Stimulated activated CD8-positive, alpha-beta memory T cell treated with anti-CD3 and anti-CD28 coated beads, Interleukin-12 subunit alpha, Interleukin-12 subunit beta, amount 100 ng/mL, for 1 hour (primary cell): ENCODE measurements around the gene CALHM1.
"Not testable (repeated sequence)": the region's sequence is repeated elsewhere in the genome, so short reads cannot be mapped to it uniquely, and the experiment has no call there.

Experiments used
- DNase-seq: peaks from one replicate; pipeline ENCODE4 v3.0.0-alpha.2; 2020; ENCODE audit warnings: low read depth

Gene CALHM1

DNA sequence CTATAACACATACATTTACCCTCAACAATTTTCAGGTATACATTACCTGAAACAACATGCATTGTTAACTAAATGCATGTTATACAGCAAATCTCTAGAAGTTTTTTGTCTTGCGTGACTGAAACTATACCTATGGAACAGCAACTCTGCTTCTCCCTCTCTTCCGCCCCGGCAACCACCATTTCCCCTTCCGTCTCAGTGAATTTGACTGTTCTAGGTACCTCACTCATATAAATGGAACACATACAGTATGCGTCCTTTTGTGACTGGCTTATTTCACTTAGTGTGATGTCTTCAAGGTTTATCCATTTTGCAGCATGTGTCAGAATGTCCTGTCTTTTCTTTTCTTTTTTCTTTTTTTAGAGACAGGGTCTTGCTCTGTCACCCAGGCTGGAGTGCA is 29.1 kb downstream of the CALHM1 start:
- DNase-seq = no peak

DNA sequence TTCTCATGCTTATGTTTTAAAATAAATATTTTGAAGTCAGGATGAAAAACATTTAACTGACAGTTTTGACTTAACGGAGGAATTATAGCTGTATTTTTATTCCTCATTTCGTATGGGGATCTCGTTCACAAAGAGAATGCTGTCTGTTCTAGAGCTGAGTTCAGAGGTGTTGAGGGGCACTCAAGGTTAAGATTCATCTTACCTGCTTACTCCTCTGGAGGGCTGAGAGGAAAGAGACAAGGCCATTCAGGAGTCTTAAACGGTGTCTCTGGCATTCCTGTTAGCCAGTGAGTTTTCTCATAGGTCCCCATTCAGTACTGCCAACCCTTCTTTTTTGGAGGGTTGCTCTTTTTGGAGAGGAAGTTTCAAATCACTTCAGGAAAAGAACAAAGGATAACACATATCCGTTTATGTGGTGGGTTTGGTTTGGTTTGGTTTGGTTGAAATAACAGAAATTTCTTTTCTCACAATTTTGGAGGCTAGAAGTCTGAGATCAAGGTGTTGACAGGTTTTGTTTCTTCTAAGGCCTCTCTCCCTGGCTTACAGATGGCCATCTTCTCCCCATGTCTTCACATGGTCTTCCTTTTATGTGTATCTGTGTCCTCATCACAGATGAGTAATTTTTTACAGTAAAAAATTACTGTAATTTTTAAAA is 29.6 kb downstream of the CALHM1 start:
- no peak for DNase-seq

DNA sequence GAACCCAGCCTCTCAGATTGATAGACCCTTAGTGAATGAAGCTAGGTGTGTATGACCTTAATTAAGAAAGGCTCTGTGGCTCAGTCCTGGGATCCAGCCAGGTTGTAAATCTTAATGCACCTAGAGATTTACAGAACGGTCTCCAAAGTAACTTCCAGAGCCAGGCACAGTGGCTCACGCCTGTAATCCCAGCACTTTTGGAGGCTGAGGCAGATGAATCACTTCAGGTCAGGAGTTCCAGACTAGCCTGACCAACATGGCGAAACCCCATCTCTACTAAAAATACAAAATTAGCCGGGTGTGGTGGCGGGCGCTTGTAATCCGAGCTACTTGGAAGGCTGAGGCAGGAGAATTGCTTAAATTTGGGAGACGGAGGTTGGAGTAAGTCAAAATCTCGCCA is 30.8 kb downstream of the CALHM1 start:
- no peak for DNase-seq

DNA sequence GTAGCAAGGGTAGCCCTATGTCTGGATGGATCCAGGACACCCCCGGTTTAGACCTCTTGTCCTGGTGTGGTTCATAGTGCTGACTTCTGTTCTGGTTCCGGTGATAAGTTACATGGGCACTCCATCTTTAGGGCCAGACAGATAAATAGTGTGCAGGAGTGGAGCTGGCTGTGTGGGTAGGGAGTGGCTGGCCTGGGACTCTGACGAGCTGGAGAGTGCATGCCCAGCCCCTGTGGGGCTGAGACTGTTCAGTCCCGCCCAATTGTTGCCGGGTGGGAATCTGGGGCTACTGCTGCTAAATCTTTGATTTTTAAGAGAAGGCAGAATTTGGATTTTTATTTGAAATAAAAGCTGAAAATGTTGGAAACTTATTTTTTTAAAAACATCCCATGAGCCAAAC is 35.0 kb downstream of the CALHM1 start:
- no peak for DNase-seq

DNA sequence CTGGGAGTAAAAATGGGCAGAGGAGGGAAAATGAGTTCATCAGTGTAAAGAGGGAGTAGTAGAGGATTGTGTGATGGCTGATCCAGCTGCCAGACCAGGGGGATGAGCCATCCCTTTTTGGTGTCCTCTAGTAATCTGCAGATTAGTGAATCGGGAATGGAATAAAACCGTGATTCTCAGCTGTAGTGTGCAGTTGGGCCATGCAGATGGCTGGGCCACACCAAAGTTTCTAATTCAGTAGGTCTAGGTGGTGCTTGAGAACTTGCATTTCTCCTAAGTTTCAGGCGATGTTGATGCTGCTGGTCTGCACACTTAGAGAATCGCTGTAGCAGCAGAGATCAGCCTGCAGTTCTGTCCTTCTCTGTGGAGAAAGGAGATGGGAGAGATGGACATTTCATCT is 39.6 kb downstream of the CALHM1 start:
- no peak for DNase-seq

DNA sequence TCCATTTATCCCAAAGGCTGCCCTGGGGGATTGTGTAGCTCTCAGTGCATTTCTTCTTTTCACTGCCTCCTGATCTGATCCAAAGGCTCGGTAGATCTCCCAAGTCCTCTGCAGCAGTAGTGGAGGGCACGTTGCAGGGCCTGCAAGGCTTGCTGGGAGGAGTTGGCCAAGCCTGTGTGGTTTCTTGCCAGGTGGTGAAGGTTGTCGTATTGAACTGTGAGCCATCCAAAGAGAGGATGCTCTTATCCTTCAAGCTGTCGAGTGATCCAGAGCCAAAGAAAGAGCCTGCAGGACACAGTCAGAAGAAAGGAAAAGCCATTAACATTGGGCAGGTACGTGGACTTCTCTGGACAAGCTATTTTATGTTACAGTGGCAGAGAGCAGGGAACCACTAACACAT is 41.1 kb downstream of the CALHM1 start:
- no peak for DNase-seq

DNA sequence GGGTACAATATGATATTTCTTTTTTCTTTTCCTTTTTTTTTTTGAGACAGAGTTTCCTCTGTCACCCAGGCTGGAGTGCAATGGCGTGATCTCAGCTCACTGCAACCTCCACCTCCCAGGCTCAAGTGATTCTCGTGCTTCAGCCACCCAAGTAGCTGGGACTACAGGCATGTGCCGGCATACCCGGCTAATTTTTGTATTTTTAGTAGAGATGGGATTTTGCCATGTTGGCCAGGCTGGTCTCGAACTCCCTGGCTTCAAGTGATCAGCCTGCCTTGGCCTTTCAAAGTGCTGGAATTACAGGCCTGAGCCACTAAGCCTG is 41.6 kb downstream of the CALHM1 start:
- not testable (repeated sequence) for DNase-seq

DNA sequence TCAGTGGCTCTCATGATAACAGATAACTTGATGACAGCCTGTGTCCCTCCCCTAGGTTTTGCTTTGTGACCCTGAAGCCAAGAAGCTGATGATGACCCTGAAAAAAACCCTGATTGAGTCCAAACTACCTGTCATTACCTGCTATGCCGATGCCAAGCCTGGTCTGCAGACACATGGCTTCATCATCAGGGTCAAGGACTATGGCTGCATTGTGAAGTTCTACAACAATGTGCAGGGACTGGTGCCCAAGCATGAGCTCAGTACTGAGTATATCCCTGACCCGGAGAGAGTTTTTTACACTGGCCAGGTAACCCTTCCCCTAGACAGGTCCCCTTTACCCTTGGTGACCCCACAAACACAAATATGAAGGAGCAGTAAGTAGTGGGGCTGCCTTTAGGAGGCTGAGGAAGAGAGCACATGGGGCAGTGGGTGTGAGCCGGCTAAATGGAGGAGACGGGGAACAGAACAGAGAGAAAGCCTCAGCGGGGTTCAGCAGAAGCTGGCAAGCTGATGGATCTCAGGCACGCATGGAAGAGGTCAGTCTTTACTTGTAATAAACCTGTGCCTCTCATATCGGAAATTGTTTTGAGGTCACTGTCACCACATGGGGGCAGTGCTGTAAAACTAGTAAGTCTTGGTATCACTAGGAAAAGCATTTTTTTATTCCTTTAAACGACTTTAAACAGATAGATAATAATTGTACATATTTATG is 42.1 kb downstream of the CALHM1 start:
- peak; percentile 54 for DNase-seq

DNA sequence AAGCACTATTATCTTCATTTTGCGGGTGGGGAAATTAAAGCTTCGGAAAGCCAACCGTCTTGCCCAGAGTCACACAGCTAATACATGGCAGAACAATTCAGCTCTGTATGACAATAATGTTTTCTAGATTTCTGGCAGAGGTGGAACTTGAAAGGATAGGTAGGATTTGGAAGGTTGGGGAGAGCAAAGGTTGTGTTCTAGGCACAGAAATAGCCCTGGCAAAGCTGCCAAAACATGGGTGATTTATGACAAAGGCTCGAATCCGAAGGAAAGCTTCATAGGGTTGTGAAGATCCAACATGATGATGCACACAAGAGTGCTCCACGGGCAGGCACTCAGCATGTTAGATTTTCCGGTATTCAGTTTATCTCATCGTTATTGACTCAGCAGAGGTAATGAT is 43.1 kb downstream of the CALHM1 start:
- no peak for DNase-seq

DNA sequence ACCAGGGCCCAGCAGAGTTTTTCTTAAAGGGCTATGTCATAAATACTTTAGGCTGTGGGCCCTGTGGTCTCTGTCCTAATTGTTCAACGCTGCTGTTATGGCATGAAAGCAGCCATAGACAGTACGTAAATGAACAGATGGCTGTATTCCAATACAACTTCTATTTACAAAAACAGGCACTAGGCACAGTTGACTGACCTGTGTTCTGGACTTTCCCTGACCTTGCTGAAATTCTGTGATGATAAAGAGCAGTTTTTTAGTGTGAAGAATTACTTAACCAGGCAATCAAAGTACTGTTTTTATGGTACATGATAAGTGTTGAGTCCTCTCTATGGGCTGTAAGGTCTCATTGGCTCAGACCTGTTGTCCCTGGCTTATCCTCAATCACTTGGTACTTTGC is 45.1 kb downstream of the CALHM1 start:
- DNase-seq = no peak
